Effector memory CD8-positive, alpha-beta T cell (primary cell): ENCODE data around the gene IRS2.
"Not testable (repeated sequence)": the region's sequence is repeated elsewhere in the genome, so short reads cannot be mapped to it uniquely, and the experiment has no call there.

ENCODE experiments used
- ATAC-seq: fragments of 150-1000 bp; cut with Tn5 transposase; replicated peaks from 2 replicates; pipeline ENCODE4 v1.10.0; 2021; ENCODE audit warnings: mild to moderate bottlenecking, moderate library complexity
- DNase-seq, 3 experiments: peaks; one replicate each; pipeline ENCODE4 v3.0.0; 2021
- H3K27ac Mint-ChIP-seq, 2 donors: one replicate each; pipeline ENCODE4 v1.8.0; 2022; ENCODE audit warnings: mild to moderate bottlenecking in 2 of 2, mixed read lengths in 2 of 2, moderate library complexity in 2 of 2
- H3K27me3 Mint-ChIP-seq, 2 donors: one replicate each; pipeline ENCODE4 v1.8.0; 2022; ENCODE audit warnings: mixed read lengths in 2 of 2
- H3K36me3 Mint-ChIP-seq: one replicate; pipeline ENCODE4 v1.8.0; 2022; ENCODE audit warnings: mild to moderate bottlenecking, moderate library complexity, mixed read lengths; ENCODE audit not compliant: insufficient read depth
- H3K4me1 Mint-ChIP-seq, 2 donors: one replicate each; pipeline ENCODE4 v1.8.0; 2022; ENCODE audit warnings: low read depth in 2 of 2, mixed read lengths in 2 of 2
- H3K4me3 Mint-ChIP-seq, 2 donors: one replicate each; pipeline ENCODE4 v1.8.0; 2022; ENCODE audit warnings: mild to moderate bottlenecking in 2 of 2, mixed read lengths in 2 of 2, moderate library complexity in 2 of 2
- H3K9me3 Mint-ChIP-seq, 2 donors: one replicate each; pipeline ENCODE4 v1.8.0; 2022; ENCODE audit warnings: mixed read lengths in 2 of 2

The IRS2 gene

GRCh38 chr13:109737046-109737573 lies 49.3 kb downstream of the IRS2 start:
- Mint-ChIP-seq H3K36me3 (peaks cover 4% of the 10 kb centered on the region), H3K9me3 (peaks cover 0 to 24% of the 10 kb centered on the region in 2 donors), H3K4me3 (no peak overlapping the region), H3K27me3 (peaks cover 0 to 15% of the 10 kb centered on the region in 2 donors), H3K4me1 (peaks cover 0 to 14% of the 10 kb centered on the region in 2 donors), H3K27ac (no peak overlapping the region)
- DNase-seq (no peak), ATAC-seq (no peak)

GRCh38 chr13:109735436-109735966 lies 50.9 kb downstream of the IRS2 start:
- peaks cover 0 to 12% of the 10 kb centered on the region in 2 donors for H3K27me3 Mint-ChIP-seq
- peaks cover 0 to 16% of the 10 kb centered on the region in 2 donors for H3K9me3 Mint-ChIP-seq
- no peak for DNase-seq
- no peak overlapping the region for H3K4me3 Mint-ChIP-seq
- peaks cover 4% of the 10 kb centered on the region for H3K36me3 Mint-ChIP-seq
- H3K4me1 Mint-ChIP-seq, result peaks cover 0 to 16% of the 10 kb centered on the region in 2 donors
- ATAC-seq, result no peak
- no peak overlapping the region for H3K27ac Mint-ChIP-seq

GRCh38 chr13:109734002-109734785 lies 52.2 kb downstream of the IRS2 start:
- H3K4me3 Mint-ChIP-seq, result peak overlapping the region in 1 of 2 donors; percentile 12
- H3K4me1 Mint-ChIP-seq, result peaks cover 0 to 16% of the 10 kb centered on the region in 2 donors
- DNase-seq, result peak in 2 of 3 experiments; percentile 24 to 27

GRCh38 chr13:109733550-109733949 lies 52.8 kb downstream of the IRS2 start:
- Mint-ChIP-seq H3K27me3 (peaks cover 0 to 25% of the 10 kb centered on the region in 2 donors), H3K4me3 (peak overlapping the region in 1 of 2 donors; percentile 69), H3K4me1 (peaks cover 0 to 16% of the 10 kb centered on the region in 2 donors), H3K27ac (peak overlapping the region in 1 of 2 donors; percentile 15), H3K36me3 (peaks cover 4% of the 10 kb centered on the region), H3K9me3 (peaks cover 0 to 12% of the 10 kb centered on the region in 2 donors)
- ATAC-seq (no peak), DNase-seq (no peak)

More at GRCh38 chr13:109734002-109734785, 52.2 kb downstream of the IRS2 start:
- Mint-ChIP-seq H3K27me3 (peaks cover 0 to 19% of the 10 kb centered on the region in 2 donors), H3K36me3 (peaks cover 4% of the 10 kb centered on the region), H3K27ac (peak overlapping the region in 1 of 2 donors; percentile 15), H3K9me3 (peaks cover 0 to 12% of the 10 kb centered on the region in 2 donors)
- peak; percentile 85 for ATAC-seq

GRCh38 chr13:109732470-109733170 lies 53.8 kb downstream of the IRS2 start:
- H3K4me1 Mint-ChIP-seq, result peaks cover 0 to 16% of the 10 kb centered on the region in 2 donors
- H3K36me3 Mint-ChIP-seq, ATAC-seq, H3K27ac Mint-ChIP-seq, DNase-seq: not testable (repeated sequence)
- peak overlapping the region in 1 of 2 donors; percentile 55 for H3K4me3 Mint-ChIP-seq
- peaks cover 0 to 34% of the 10 kb centered on the region in 2 donors for H3K27me3 Mint-ChIP-seq
- H3K9me3 Mint-ChIP-seq, result peaks cover 0 to 11% of the 10 kb centered on the region in 2 donors

- Mint-ChIP-seq H3K27ac (no peak overlapping the region), H3K27me3 (peaks cover 0 to 52% of the 10 kb centered on the region in 2 donors), H3K9me3 (peaks cover 0 to 8% of the 10 kb centered on the region in 2 donors), H3K4me1 (peaks cover 0 to 10% of the 10 kb centered on the region in 2 donors), H3K36me3 (peaks cover 7% of the 10 kb centered on the region), H3K4me3 (no peak overlapping the region)
- DNase-seq, result no peak
- no peak for ATAC-seq
These were observed 55.5 kb downstream of the IRS2 start for GRCh38 chr13:109730812-109731335.

- no peak overlapping the region for H3K4me3 Mint-ChIP-seq
- ATAC-seq (no peak), DNase-seq (no peak)
- H3K36me3 Mint-ChIP-seq, result peaks cover 7% of the 10 kb centered on the region
- H3K27me3 Mint-ChIP-seq, result peaks cover 0 to 60% of the 10 kb centered on the region in 2 donors
- peaks cover 0 to 10% of the 10 kb centered on the region in 2 donors for H3K4me1 Mint-ChIP-seq
- no peak overlapping the region for H3K27ac Mint-ChIP-seq
- H3K9me3 Mint-ChIP-seq, result peaks cover 0 to 8% of the 10 kb centered on the region in 2 donors
These were observed 57.3 kb downstream of the IRS2 start for GRCh38 chr13:109728791-109729731.

GRCh38 chr13:109728061-109728460 lies 58.3 kb downstream of the IRS2 start:
- no peak for ATAC-seq
- Mint-ChIP-seq H3K27ac (no peak overlapping the region), H3K9me3 (peaks cover 0 to 9% of the 10 kb centered on the region in 2 donors)

GRCh38 chr13:109727251-109727650 lies 59.1 kb downstream of the IRS2 start:
- peaks cover 0 to 2% of the 10 kb centered on the region in 2 donors for H3K4me1 Mint-ChIP-seq
- peaks cover 3% of the 10 kb centered on the region for H3K36me3 Mint-ChIP-seq
- peaks cover 0 to 9% of the 10 kb centered on the region in 2 donors for H3K9me3 Mint-ChIP-seq
- no peak overlapping the region for H3K27ac Mint-ChIP-seq
- H3K27me3 Mint-ChIP-seq, result peaks cover 0 to 52% of the 10 kb centered on the region in 2 donors
- ATAC-seq (no peak), DNase-seq (no peak)
- no peak overlapping the region for H3K4me3 Mint-ChIP-seq

More at GRCh38 chr13:109728061-109728460, 58.3 kb downstream of the IRS2 start:
- peaks cover 0 to 2% of the 10 kb centered on the region in 2 donors for H3K4me1 Mint-ChIP-seq
- peaks cover 0 to 54% of the 10 kb centered on the region in 2 donors for H3K27me3 Mint-ChIP-seq
- no peak for DNase-seq
- no peak overlapping the region for H3K4me3 Mint-ChIP-seq
- peaks cover 3% of the 10 kb centered on the region for H3K36me3 Mint-ChIP-seq

- DNase-seq, result no peak
- H3K9me3 Mint-ChIP-seq, result peaks cover 0 to 7% of the 10 kb centered on the region in 2 donors
- no peak for ATAC-seq
- H3K27me3 Mint-ChIP-seq, result peaks cover 0 to 52% of the 10 kb centered on the region in 2 donors
- no peaks in the 10 kb centered on the region for H3K4me1 Mint-ChIP-seq
- H3K27ac Mint-ChIP-seq, result no peak overlapping the region
- H3K4me3 Mint-ChIP-seq, result no peak overlapping the region
- peaks cover 3% of the 10 kb centered on the region for H3K36me3 Mint-ChIP-seq
These were observed 60.3 kb downstream of the IRS2 start for GRCh38 chr13:109725995-109726637.

GRCh38 chr13:109725297-109725696 lies 61.1 kb downstream of the IRS2 start:
- Mint-ChIP-seq H3K4me1 (no peaks in the 10 kb centered on the region), H3K27ac (no peak overlapping the region), H3K4me3 (no peak overlapping the region), H3K9me3 (peaks cover 0 to 7% of the 10 kb centered on the region in 2 donors), H3K36me3 (peaks cover 3% of the 10 kb centered on the region), H3K27me3 (peaks cover 0 to 52% of the 10 kb centered on the region in 2 donors)
- ATAC-seq (no peak), DNase-seq (no peak)

GRCh38 chr13:109724603-109725002 lies 61.8 kb downstream of the IRS2 start:
- Mint-ChIP-seq H3K4me3 (no peak overlapping the region), H3K4me1 (no peaks in the 10 kb centered on the region), H3K27me3 (peaks cover 0 to 45% of the 10 kb centered on the region in 2 donors), H3K9me3 (peaks cover 0 to 7% of the 10 kb centered on the region in 2 donors), H3K36me3 (peaks cover 3% of the 10 kb centered on the region), H3K27ac (no peak overlapping the region)
- DNase-seq (no peak), ATAC-seq (no peak)
